H54 (cell line): ENCODE measurements around the gene CSPG4.
A peak's percentile ranks its signal among the peaks of the same experiment; 100 is the strongest.
"Not testable (repeated sequence)": the region's sequence is repeated elsewhere in the genome, so short reads cannot be mapped to it uniquely, and the experiment has no call there.

Experiments
- DNase-seq: peaks from one replicate; pipeline ENCODE4 v3.0.0; 2011; ENCODE audit warnings: low spot score, mixed read lengths; ENCODE audit not compliant: insufficient read length
- FAIRE-seq: peaks from 3 replicates; lab custom pipeline; 2011; peaks lifted over from hg19 to GRCh38; lab: Jason Lieb, UNC
- POLR2A ChIP-seq: IDR thresholded peaks from 2 replicates; pipeline ENCODE4 v1.6.1; 2011; ENCODE audit warnings: low read depth, mild to moderate bottlenecking, low read length

CSPG4 gene

GRCh38 chr15:75751116-75751875, 38.6 kb upstream of the CSPG4 start:
- DNase-seq (no peak), FAIRE-seq (no peak)
- TF ChIP-seq POLR2A = no peak

- DNase-seq (no peak), FAIRE-seq (no peak)
- TF ChIP-seq POLR2A = no peak
Measured at GRCh38 chr15:75750261-75751050, 37.8 kb upstream of the CSPG4 start.

GRCh38 chr15:75749820-75750219, 37.2 kb upstream of the CSPG4 start:
- FAIRE-seq (no peak), DNase-seq (no peak)
- no peak for TF ChIP-seq POLR2A

- not testable (repeated sequence) for FAIRE-seq
Measured at GRCh38 chr15:75748882-75749281, 36.2 kb upstream of the CSPG4 start.

GRCh38 chr15:75747121-75747520, 34.5 kb upstream of the CSPG4 start:
- not testable (repeated sequence) for FAIRE-seq, DNase-seq

More at GRCh38 chr15:75748882-75749281, 36.2 kb upstream of the CSPG4 start:
- DNase-seq = not testable (repeated sequence)

GRCh38 chr15:75745305-75745704, 32.7 kb upstream of the CSPG4 start:
- DNase-seq = no peak
- FAIRE-seq = no peak
- TF ChIP-seq POLR2A = no peak

- not testable (repeated sequence) for FAIRE-seq, DNase-seq
Measured at GRCh38 chr15:75742346-75742745, 29.7 kb upstream of the CSPG4 start.

GRCh38 chr15:75739791-75740190, 27.1 kb upstream of the CSPG4 start:
- TF ChIP-seq POLR2A = no peak

GRCh38 chr15:75738647-75739325, 26.1 kb upstream of the CSPG4 start:
- DNase-seq (peak; percentile 85), FAIRE-seq (no peak)
- no peak for TF ChIP-seq POLR2A

More at GRCh38 chr15:75739791-75740190, 27.1 kb upstream of the CSPG4 start:
- FAIRE-seq (no peak), DNase-seq (no peak)

- FAIRE-seq (no peak), DNase-seq (no peak)
- no peak for TF ChIP-seq POLR2A
Measured at GRCh38 chr15:75738014-75738646, 25.5 kb upstream of the CSPG4 start.

GRCh38 chr15:75737116-75738013, 24.7 kb upstream of the CSPG4 start:
- DNase-seq, FAIRE-seq: not testable (repeated sequence)

GRCh38 chr15:75736256-75736655, 23.6 kb upstream of the CSPG4 start:
- FAIRE-seq (no peak), DNase-seq (no peak)
- no peak for TF ChIP-seq POLR2A

- not testable (repeated sequence) for FAIRE-seq, DNase-seq
Measured at GRCh38 chr15:75734861-75735760, 22.5 kb upstream of the CSPG4 start.
